ENCODE data around the gene NUFIP2. TPM values are rescaled to one million over a fixed set of nuclear protein-coding genes. Genes with fewer than 3 reads are reported as not detected.

The NUFIP2 gene
- total and polyA plus RNA-seq, 4 donors = 10.2 to 71.6 (median 29.6) TPM

- Histone ChIP-seq H3K9me3 (ENCODE audit: control insufficient read depth in 4 of 4, insufficient read depth in 3 of 4, low read length in 3 of 4) (no peaks in the 10 kb centered on the region), H3K4me3 (no peak overlapping the region), H3K27ac (ENCODE audit: low read depth in 1 of 2, low read length in 1 of 2) (no peak overlapping the region), H3K27me3 (ENCODE audit: control insufficient read depth in 3 of 3, insufficient read depth in 3 of 3, low read length in 2 of 3) (peaks cover 0 to 31% (median 0%) of the 10 kb centered on the region in 3 donors), H3K36me3 (ENCODE audit: control insufficient read depth in 4 of 4, insufficient read depth in 4 of 4, low read length in 4 of 4) (peaks cover 0 to 4% (median under 1%) of the 10 kb centered on the region in 4 donors), H3K4me1 (ENCODE audit: control insufficient read depth in 5 of 5, insufficient read depth in 5 of 5, low read length in 5 of 5) (peaks cover 0 to 13% (median 9%) of the 10 kb centered on the region in 5 donors), H3K9ac (ENCODE audit: insufficient read depth in 1 of 2, low read length in 2 of 2) (no peak overlapping the region)
- ATAC-seq (ENCODE audit: insufficient read depth, low FRiP score) (no peak), DNase-seq (no peak)
- TF ChIP-seq, protein P1, sequence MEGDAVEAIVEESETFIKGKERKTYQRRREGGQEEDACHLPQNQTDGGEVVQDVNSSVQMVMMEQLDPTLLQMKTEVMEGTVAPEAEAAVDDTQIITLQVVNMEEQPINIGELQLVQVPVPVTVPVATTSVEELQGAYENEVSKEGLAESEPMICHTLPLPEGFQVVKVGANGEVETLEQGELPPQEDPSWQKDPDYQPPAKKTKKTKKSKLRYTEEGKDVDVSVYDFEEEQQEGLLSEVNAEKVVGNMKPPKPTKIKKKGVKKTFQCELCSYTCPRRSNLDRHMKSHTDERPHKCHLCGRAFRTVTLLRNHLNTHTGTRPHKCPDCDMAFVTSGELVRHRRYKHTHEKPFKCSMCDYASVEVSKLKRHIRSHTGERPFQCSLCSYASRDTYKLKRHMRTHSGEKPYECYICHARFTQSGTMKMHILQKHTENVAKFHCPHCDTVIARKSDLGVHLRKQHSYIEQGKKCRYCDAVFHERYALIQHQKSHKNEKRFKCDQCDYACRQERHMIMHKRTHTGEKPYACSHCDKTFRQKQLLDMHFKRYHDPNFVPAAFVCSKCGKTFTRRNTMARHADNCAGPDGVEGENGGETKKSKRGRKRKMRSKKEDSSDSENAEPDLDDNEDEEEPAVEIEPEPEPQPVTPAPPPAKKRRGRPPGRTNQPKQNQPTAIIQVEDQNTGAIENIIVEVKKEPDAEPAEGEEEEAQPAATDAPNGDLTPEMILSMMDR (IDR thresholded peaks at IDR 0.05; ENCODE audit: control extremely low read depth, extremely low read depth) = no peak
- WGBS, 2 donors = 63 to 68% methylated on average over 2 of the region's 2 CpGs
These were observed 42.8 kb downstream of the NUFIP2 start for GRCh38 chr17:29251184-29251583.

DNA sequence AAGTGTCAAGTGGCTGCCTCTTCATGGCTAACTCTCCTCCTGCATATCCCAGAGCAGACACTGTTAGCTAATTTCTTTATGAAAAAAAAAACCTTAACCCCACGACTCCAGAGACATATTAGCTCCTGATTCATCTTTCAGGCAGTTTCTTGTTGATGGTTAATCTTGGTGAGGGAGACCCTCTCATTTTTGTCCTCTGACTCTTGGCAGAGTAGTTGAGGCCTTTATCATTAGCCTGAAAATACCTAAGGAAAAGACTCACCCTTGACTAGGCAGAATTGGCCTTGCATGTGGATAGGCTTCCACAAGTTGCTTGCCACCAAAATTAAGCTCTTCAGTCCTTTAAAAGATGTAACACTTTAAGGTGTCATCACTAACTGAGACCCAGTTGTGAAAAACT lies 43.3 kb downstream of the NUFIP2 start:
- peaks cover 0 to 32% (median 0%) of the 10 kb centered on the region in 3 donors for H3K27me3 ChIP-seq (ENCODE audit: control insufficient read depth in 3 of 3, insufficient read depth in 3 of 3, low read length in 2 of 3)
- H3K36me3 ChIP-seq (ENCODE audit: control insufficient read depth in 4 of 4, insufficient read depth in 4 of 4, low read length in 4 of 4) = peaks cover 0 to 4% (median under 1%) of the 10 kb centered on the region in 4 donors
- no peaks in the 10 kb centered on the region for H3K9me3 ChIP-seq (ENCODE audit: control insufficient read depth in 4 of 4, insufficient read depth in 3 of 4, low read length in 3 of 4)
- 84 to 88% methylated on average over 1 of the region's 1 CpG for WGBS, 2 donors
- TF ChIP-seq, protein P1 (IDR thresholded peaks at IDR 0.05; ENCODE audit: control extremely low read depth, extremely low read depth) = no peak
- no peak for DNase-seq
- H3K27ac ChIP-seq (ENCODE audit: low read depth in 1 of 2, low read length in 1 of 2) = no peak overlapping the region
- peaks cover 0 to 13% (median 6%) of the 10 kb centered on the region in 5 donors for H3K4me1 ChIP-seq (ENCODE audit: control insufficient read depth in 5 of 5, insufficient read depth in 5 of 5, low read length in 5 of 5)
- no peak overlapping the region for H3K4me3 ChIP-seq
- no peak for ATAC-seq (ENCODE audit: insufficient read depth, low FRiP score)
- H3K9ac ChIP-seq (ENCODE audit: insufficient read depth in 1 of 2, low read length in 2 of 2) = no peak overlapping the region

DNA sequence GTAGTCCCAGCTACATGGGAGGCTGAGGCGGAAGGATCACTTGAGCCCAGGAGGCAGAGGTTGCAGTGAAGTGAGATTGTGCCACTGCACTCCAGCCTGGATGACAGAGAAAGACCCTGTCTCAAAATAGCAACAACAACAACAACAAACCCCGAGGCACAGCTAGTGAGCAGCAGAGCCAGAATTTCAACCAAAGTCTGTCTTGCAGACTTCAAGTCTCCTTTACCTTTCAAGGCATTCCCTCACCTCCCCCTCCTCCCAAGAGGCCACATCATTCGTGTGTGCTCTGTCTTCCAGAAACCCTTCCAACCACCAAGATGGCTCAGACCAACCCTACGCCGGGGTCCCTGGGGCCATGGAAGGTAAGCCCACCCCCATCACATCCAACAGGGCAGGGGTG lies 45.1 kb downstream of the NUFIP2 start:
- Histone ChIP-seq H3K4me1 (ENCODE audit: control insufficient read depth in 5 of 5, insufficient read depth in 5 of 5, low read length in 5 of 5) (peaks cover 0 to 5% (median 0%) of the 10 kb centered on the region in 5 donors), H3K27me3 (ENCODE audit: control insufficient read depth in 3 of 3, insufficient read depth in 3 of 3, low read length in 2 of 3) (peaks cover 0 to 31% (median 0%) of the 10 kb centered on the region in 3 donors), H3K4me3 (no peak overlapping the region), H3K9me3 (ENCODE audit: control insufficient read depth in 4 of 4, insufficient read depth in 3 of 4, low read length in 3 of 4) (no peaks in the 10 kb centered on the region), H3K36me3 (ENCODE audit: control insufficient read depth in 4 of 4, insufficient read depth in 4 of 4, low read length in 4 of 4) (peaks cover 0 to 4% (median 0%) of the 10 kb centered on the region in 4 donors), H3K9ac (ENCODE audit: insufficient read depth in 1 of 2, low read length in 2 of 2) (no peak overlapping the region), H3K27ac (ENCODE audit: low read depth in 1 of 2, low read length in 1 of 2) (no peak overlapping the region)
- ATAC-seq (ENCODE audit: insufficient read depth, low FRiP score) = no peak
- WGBS, 2 donors = 92 to 94% methylated on average over 5 of the region's 5 CpGs
- no peak for DNase-seq
- TF ChIP-seq, protein P1 (IDR thresholded peaks at IDR 0.05; ENCODE audit: control extremely low read depth, extremely low read depth) = no peak

- Histone ChIP-seq H3K36me3 (ENCODE audit: control insufficient read depth in 4 of 4, insufficient read depth in 4 of 4, low read length in 4 of 4) (peaks cover 0 to 4% (median 0%) of the 10 kb centered on the region in 4 donors), H3K4me3 (no peak overlapping the region), H3K9ac (ENCODE audit: insufficient read depth in 1 of 2, low read length in 2 of 2) (no peak overlapping the region), H3K4me1 (ENCODE audit: control insufficient read depth in 5 of 5, insufficient read depth in 5 of 5, low read length in 5 of 5) (peaks cover 0 to under 1% (median 0%) of the 10 kb centered on the region in 5 donors), H3K27ac (ENCODE audit: low read depth in 1 of 2, low read length in 1 of 2) (no peak overlapping the region), H3K27me3 (ENCODE audit: control insufficient read depth in 3 of 3, insufficient read depth in 3 of 3, low read length in 2 of 3) (peaks cover 0 to 40% (median under 1%) of the 10 kb centered on the region in 3 donors), H3K9me3 (ENCODE audit: control insufficient read depth in 4 of 4, insufficient read depth in 3 of 4, low read length in 3 of 4) (no peaks in the 10 kb centered on the region)
- no peak for DNase-seq
- TF ChIP-seq, protein P1 (IDR thresholded peaks at IDR 0.05; ENCODE audit: control extremely low read depth, extremely low read depth) = no peak
- ATAC-seq (ENCODE audit: insufficient read depth, low FRiP score) = no peak
- WGBS, 2 donors = 56 to 74% methylated on average over 2 of the region's 2 CpGs
These were observed 46.7 kb downstream of the NUFIP2 start for GRCh38 chr17:29247219-29247618.

Data from lung (tissue), 12 donors.